PFSK-1 (cell line): ENCODE measurements around the gene TLL1.

Experiments used
- FOXP2 ChIP-seq: optimal IDR thresholded peaks from 2 replicates; pipeline ENCODE3; 2011; ENCODE audit warnings: borderline replicate concordance, control low read depth, inconsistent platforms; ENCODE audit not compliant: insufficient read depth; ENCODE audit errors: extremely low read length, extremely low read depth
- POLR2AphosphoS5 ChIP-seq: IDR thresholded peaks from 2 replicates; pipeline ENCODE4 v1.6.1; 2012; ENCODE audit warnings: low read depth, mild to moderate bottlenecking, control low read depth, low read length, moderate library complexity
- SIN3A ChIP-seq: IDR thresholded peaks from 2 replicates; pipeline ENCODE4 v1.6.1; 2012; ENCODE audit warnings: mild to moderate bottlenecking, low read length, moderate library complexity, borderline replicate concordance; ENCODE audit not compliant: insufficient read depth
- TAF1 ChIP-seq: IDR thresholded peaks from 2 replicates; pipeline ENCODE4 v1.6.1; 2012; ENCODE audit warnings: low read length, control low read depth, borderline replicate concordance; ENCODE audit not compliant: insufficient read depth
- TF ChIP-seq, protein P1 (sequence below), 2 experiments: IDR thresholded peaks; 2 replicates each; pipeline versions ENCODE4 v1.6.1 to v1.8.0; 2011 to 2012; ENCODE audit warnings: low read depth in 2 of 2, low read length in 2 of 2, control low read depth in 1 of 2, inconsistent platforms in 1 of 2, mild to moderate bottlenecking in 1 of 2, moderate library complexity in 1 of 2; ENCODE audit not compliant: insufficient read depth in 1 of 2

Gene TLL1

DNA sequence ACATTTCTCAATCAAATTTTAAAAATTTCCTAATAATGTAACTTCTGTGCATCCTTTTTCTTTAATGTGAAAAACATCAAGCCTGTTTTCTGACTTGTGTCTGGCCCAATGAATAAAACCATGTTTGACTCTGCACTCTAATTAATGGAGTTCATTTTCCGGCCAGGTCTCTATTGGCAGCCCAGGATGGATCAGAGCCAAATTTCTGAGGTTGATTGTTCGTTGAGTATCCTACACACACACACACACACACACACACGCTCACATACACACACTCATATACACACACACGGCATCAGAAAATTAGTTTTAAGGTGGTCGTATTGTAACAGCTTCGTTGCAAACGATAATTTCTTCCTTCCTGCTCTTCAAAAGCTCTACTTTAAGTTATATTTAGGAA is 28.9 kb upstream of the TLL1 start:
- no peak for TF ChIP-seq SIN3A
- TF ChIP-seq, protein P1, sequence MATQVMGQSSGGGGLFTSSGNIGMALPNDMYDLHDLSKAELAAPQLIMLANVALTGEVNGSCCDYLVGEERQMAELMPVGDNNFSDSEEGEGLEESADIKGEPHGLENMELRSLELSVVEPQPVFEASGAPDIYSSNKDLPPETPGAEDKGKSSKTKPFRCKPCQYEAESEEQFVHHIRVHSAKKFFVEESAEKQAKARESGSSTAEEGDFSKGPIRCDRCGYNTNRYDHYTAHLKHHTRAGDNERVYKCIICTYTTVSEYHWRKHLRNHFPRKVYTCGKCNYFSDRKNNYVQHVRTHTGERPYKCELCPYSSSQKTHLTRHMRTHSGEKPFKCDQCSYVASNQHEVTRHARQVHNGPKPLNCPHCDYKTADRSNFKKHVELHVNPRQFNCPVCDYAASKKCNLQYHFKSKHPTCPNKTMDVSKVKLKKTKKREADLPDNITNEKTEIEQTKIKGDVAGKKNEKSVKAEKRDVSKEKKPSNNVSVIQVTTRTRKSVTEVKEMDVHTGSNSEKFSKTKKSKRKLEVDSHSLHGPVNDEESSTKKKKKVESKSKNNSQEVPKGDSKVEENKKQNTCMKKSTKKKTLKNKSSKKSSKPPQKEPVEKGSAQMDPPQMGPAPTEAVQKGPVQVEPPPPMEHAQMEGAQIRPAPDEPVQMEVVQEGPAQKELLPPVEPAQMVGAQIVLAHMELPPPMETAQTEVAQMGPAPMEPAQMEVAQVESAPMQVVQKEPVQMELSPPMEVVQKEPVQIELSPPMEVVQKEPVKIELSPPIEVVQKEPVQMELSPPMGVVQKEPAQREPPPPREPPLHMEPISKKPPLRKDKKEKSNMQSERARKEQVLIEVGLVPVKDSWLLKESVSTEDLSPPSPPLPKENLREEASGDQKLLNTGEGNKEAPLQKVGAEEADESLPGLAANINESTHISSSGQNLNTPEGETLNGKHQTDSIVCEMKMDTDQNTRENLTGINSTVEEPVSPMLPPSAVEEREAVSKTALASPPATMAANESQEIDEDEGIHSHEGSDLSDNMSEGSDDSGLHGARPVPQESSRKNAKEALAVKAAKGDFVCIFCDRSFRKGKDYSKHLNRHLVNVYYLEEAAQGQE (IDR thresholded peaks at IDR 0.05; ENCODE audit: insufficient read depth in 1 of 2, low read depth in 2 of 2, low read length in 2 of 2), result no peak
- no peak for TF ChIP-seq POLR2AphosphoS5

DNA sequence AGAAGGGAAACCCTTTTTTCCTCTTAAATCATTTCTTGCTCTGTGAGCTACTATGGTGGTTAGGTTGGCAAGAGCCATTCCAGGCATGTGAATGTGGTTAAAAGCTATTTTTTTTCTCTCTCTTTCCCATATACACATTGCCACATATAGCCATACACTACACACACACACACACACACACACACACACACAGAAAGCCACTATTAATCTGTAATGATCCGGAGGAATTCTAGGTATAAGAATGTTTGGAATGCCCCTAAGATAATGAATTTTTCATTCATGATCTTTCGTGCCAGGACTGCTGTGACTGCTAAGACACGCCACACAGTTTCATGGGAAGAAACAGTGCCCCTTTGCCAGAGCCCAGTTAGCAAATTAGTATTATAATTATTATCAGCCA is 21.8 kb upstream of the TLL1 start:
- TF ChIP-seq POLR2AphosphoS5 (no peak), SIN3A (no peak), TAF1 (no peak), FOXP2 (no peak)
- TF ChIP-seq, protein P1 (IDR thresholded peaks at IDR 0.05; ENCODE audit: insufficient read depth in 1 of 2, low read depth in 2 of 2, low read length in 2 of 2), result no peak

DNA sequence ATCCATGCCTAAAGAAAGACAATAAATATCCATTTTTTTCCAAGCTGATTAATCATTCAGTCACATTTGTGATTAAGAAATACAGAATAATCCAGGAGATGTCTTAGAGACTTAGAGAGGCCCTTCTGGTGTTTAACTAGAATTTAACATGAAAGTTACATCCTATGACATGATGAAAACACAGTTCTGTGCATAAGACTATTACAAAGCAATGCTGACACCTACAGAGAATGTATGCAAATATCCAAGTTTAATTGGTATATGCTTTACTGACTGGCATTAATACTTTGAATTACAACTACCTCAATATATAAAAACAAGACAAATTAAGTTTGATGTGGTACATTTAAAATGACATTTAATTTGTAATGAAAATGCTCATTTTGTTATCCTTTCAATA is 17.8 kb upstream of the TLL1 start:
- TF ChIP-seq TAF1 (no peak), SIN3A (no peak), FOXP2 (no peak), POLR2AphosphoS5 (no peak)
- TF ChIP-seq, protein P1 (IDR thresholded peaks at IDR 0.05; ENCODE audit: insufficient read depth in 1 of 2, low read depth in 2 of 2, low read length in 2 of 2), result no peak

DNA sequence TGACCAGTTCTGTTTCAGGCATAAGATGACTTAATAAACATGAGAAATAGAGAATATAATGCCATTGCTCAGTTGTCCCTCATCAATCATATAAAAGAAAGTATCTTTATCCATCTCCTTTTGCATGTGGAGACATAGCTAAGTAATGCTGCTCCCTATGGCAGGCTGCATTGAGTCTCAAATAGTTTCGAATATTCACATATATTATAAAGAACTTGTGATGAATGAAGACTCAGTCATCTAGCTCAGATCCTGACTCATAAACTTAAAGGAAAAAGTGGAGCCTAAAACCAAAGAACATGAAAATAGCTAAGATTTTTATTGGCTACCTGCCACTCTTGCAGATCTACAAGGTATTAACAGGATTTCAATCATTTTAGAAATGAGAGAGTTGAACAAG is 11.7 kb upstream of the TLL1 start:
- TF ChIP-seq POLR2AphosphoS5 (no peak), SIN3A (no peak), FOXP2 (no peak), TAF1 (no peak)
- TF ChIP-seq, protein P1 (IDR thresholded peaks at IDR 0.05; ENCODE audit: insufficient read depth in 1 of 2, low read depth in 2 of 2, low read length in 2 of 2), result no peak

DNA sequence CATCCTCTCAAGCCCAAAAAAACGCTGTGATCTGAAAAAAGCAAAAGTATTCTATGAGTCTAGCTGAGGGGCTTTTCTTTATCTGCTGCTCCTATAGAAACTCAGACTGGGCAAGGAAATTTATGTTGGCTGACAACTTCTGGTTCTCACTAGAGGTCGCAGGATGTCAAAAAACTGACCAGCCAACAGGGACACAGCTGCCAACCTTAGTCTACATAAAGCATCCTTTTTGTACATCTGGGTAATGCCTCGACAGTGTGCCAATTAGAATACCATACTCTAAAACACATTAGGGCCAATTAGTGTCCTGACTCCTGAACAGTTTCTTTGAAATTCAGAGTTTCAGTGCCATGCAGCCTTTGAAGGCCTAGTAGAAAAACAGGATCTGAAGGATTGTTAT is 8.8 kb upstream of the TLL1 start:
- no peak for TF ChIP-seq FOXP2
- TF ChIP-seq TAF1, result no peak
- TF ChIP-seq, protein P1 (IDR thresholded peaks at IDR 0.05; ENCODE audit: insufficient read depth in 1 of 2, low read depth in 2 of 2, low read length in 2 of 2), result no peak
- TF ChIP-seq SIN3A, result no peak
- no peak for TF ChIP-seq POLR2AphosphoS5
